HL-60 (cell line): ENCODE data around the gene PALM3.

Experiments used
- DNase-seq, 2 experiments: peaks; one replicate each; pipeline ENCODE4 v3.0.0-alpha.2; 2010 to 2020; ENCODE audit warnings: low read depth in 1 of 2, low spot score in 1 of 2
- H3K27ac ChIP-seq: fragments of 250-450 bp; sonication (Bioruptor Pico); replicated peaks from 2 replicates; pipeline ENCODE4 v1.5.1; 2020; ENCODE audit warnings: mild to moderate bottlenecking, moderate library complexity
- H3K27me3 ChIP-seq: fragments of 250-450 bp; sonication (Bioruptor Pico); 2 replicates; pipeline ENCODE4 v1.5.1; 2021; ENCODE audit warnings: mild to moderate bottlenecking, moderate library complexity; ENCODE audit not compliant: insufficient read depth, poor library complexity, severe bottlenecking
- H3K4me3 ChIP-seq: replicated peaks from 2 replicates; pipeline ENCODE4 v1.5.1; 2011; ENCODE audit warnings: mild to moderate bottlenecking, control low read depth, low read length; ENCODE audit not compliant: insufficient read depth
- CTCF ChIP-seq: IDR thresholded peaks from one replicate; pipeline ENCODE4 v1.5.1; 2011; ENCODE audit warnings: low read length, control low read depth, inconsistent platforms; ENCODE audit not compliant: insufficient read depth
- GABPA ChIP-seq: IDR thresholded peaks from 2 replicates; pipeline ENCODE4 v1.6.1; 2012; ENCODE audit warnings: low read depth
- POLR2AphosphoS5 ChIP-seq: IDR thresholded peaks from 2 replicates; pipeline ENCODE4 v1.6.1; 2012; ENCODE audit warnings: low read depth
- REST ChIP-seq: IDR thresholded peaks from 2 replicates; pipeline ENCODE4 v1.6.1; 2012; ENCODE audit warnings: low read depth; ENCODE audit not compliant: insufficient replicate concordance
- SPI1 ChIP-seq: IDR thresholded peaks from 2 replicates; pipeline ENCODE4 v1.6.1; 2012; ENCODE audit warnings: low read depth, mild to moderate bottlenecking, borderline replicate concordance

PALM3 gene

GRCh38 chr19:14091813-14092462 lies 30.1 kb upstream of the PALM3 start:
- no peak for DNase-seq
- Histone ChIP-seq H3K27ac (peak overlapping the region; percentile 84), H3K27me3 (no peaks in the 10 kb centered on the region), H3K4me3 (peak overlapping the region; percentile 66)
- no peak for TF ChIP-seq CTCF
- TF ChIP-seq SPI1 = no peak
- TF ChIP-seq POLR2AphosphoS5 = no peak
- no peak for TF ChIP-seq REST
- no peak for TF ChIP-seq GABPA

DNA sequence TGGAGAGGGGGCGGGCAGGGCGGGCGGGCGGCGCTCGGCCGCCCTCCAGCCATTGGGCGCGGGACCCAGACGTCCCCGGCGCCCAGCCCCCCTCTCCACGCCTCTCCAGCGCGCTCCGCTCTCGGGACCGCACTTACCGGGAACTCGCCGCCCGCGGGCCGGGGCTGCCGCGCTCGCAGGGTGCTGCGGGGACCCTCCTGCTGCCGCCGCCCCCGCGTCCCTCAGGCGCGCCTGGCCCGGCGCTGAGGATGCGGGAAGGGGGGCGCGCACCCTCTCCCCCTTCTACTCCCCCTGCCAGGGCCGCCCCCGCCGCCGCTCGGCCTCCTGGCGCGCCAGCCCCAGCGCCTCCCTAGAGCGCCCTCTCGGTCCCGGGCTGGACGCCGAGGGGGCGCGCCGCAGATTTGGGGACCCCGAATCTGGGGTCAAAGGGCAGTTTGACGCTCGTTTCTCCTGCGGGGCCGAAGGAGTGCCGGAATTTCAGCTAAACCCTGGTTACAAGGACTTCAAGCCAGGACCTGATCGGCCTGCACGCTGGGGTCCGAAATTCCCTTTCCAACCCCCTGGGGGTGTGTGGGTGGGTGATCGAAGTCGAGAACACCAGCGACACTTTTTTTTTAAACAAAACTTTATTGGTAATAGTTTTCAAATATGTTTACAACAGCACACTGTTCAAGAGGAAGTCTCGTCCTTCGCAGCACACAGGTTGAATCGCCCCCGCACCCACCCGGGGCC lies 29.4 kb upstream of the PALM3 start:
- H3K27ac ChIP-seq = peak overlapping the region; percentile 84
- no peaks in the 10 kb centered on the region for H3K27me3 ChIP-seq
- peak overlapping the region; percentile 66 for H3K4me3 ChIP-seq
- TF ChIP-seq GABPA = no peak
- no peak for TF ChIP-seq REST
- TF ChIP-seq CTCF = no peak
- TF ChIP-seq SPI1 = peak; percentile 65; the same call in 1 of the 2 replicates
- TF ChIP-seq POLR2AphosphoS5 = peak; percentile 36; the same call in 1 of the 2 replicates
- DNase-seq = peak; percentile 67 to 72

GRCh38 chr19:14090509-14091080 lies 28.7 kb upstream of the PALM3 start, which contains the start of gene SAMD1:
SAMD1 (minus strand) TSS chr19:14090751.
- Histone ChIP-seq H3K4me3 (peak within 1 kb of the TSS; percentile 66), H3K27me3 (no peaks in the 10 kb centered on the region), H3K27ac (peak within 1 kb of the TSS; percentile 84)
- peak; percentile 74 to 82 for DNase-seq
- TF ChIP-seq REST (no peak), POLR2AphosphoS5 (no peak), GABPA (no peak), SPI1 (no peak), CTCF (no peak)
